Amygdala (tissue), 56 donors: ENCODE results near the gene PEX16.

Source experiments
- DNase-seq, 56 donors: peaks; one replicate each; lab custom pipeline; 2025; lab: John Stamatoyannopoulos, UW

The PEX16 gene

GRCh38 chr11:45932217-45932616 lies 14.5 kb upstream of the PEX16 start:
- no peak for DNase-seq

GRCh38 chr11:45931739-45932138 lies 14.1 kb upstream of the PEX16 start:
- no peak for DNase-seq

GRCh38 chr11:45930951-45931570 lies 13.4 kb upstream of the PEX16 start:
- DNase-seq, result no peak

- DNase-seq, result peak in 15 of 56 donors; percentile 14 to 77 (median 47)
Observed at GRCh38 chr11:45930031-45930794, 12.5 kb upstream of the PEX16 start.

- DNase-seq, result no peak
Observed at GRCh38 chr11:45929486-45930030, 11.9 kb upstream of the PEX16 start.

- no peak for DNase-seq
Observed at GRCh38 chr11:45928535-45929215, 11.0 kb upstream of the PEX16 start.

- no peak for DNase-seq
Observed at GRCh38 chr11:45927684-45928413, 10.2 kb upstream of the PEX16 start.

- DNase-seq, result no peak
Observed at GRCh38 chr11:45927332-45927683, 9.6 kb upstream of the PEX16 start.

GRCh38 chr11:45926536-45927331 lies 9.1 kb upstream of the PEX16 start:
- DNase-seq, result no peak

- DNase-seq, result no peak
Observed at GRCh38 chr11:45926001-45926401, 8.3 kb upstream of the PEX16 start.

- no peak for DNase-seq
Observed at GRCh38 chr11:45925550-45925949, 7.9 kb upstream of the PEX16 start.

GRCh38 chr11:45924927-45925326 lies 7.2 kb upstream of the PEX16 start:
- no peak for DNase-seq

GRCh38 chr11:45924036-45924915 lies 6.6 kb upstream of the PEX16 start:
- DNase-seq, result no peak

- no peak for DNase-seq
Observed at GRCh38 chr11:45922425-45923082, 4.9 kb upstream of the PEX16 start, which contains the start of gene LARGE2. Gene LARGE2 (plus strand): TSS chr11:45922656. CDS start chr11:45922883, 227 bp downstream.

GRCh38 chr11:45921561-45922424 lies 4.1 kb upstream of the PEX16 start:
- peak in 2 of 56 donors; percentile 35 to 40 for DNase-seq

- no peak for DNase-seq
Observed at GRCh38 chr11:45920531-45921477, 3.1 kb upstream of the PEX16 start.
